Right cardiac atrium (tissue), 5 donors: ENCODE data around the gene CORO1C. TPM values are rescaled to one million over a fixed set of nuclear protein-coding genes. Genes with fewer than 3 reads are reported as not detected.

Experiments
- ATAC-seq, 2 donors: fragments of 200-7000 bp; cut with Tn5 transposase; one replicate each; pipeline versions ENCODE4 v1.8.0 to v1.9.1; 2020; ENCODE audit warnings: moderate library complexity in 2 of 2, mild to moderate bottlenecking in 1 of 2
- DNase-seq, 3 donors: peaks; one replicate each; pipeline ENCODE4 v3.0.0-alpha.2; 2020
- H3K27ac ChIP-seq: one replicate; pipeline ENCODE4 v1.5.1; 2013; ENCODE audit warnings: mild to moderate bottlenecking, low read length, control low read depth, moderate library complexity
- H3K27me3 ChIP-seq: one replicate; pipeline ENCODE4 v1.6.1; 2013; ENCODE audit not compliant: control insufficient read depth, insufficient read depth
- H3K4me1 ChIP-seq: one replicate; pipeline ENCODE4 v1.6.1; 2013; ENCODE audit warnings: low read length; ENCODE audit not compliant: control insufficient read depth, insufficient read depth
- H3K4me3 ChIP-seq: one replicate; pipeline ENCODE4 v1.5.1; 2013; ENCODE audit warnings: low read length, control low read depth
- H3K9me3 ChIP-seq: one replicate; pipeline ENCODE4 v1.6.1; 2013; ENCODE audit warnings: low read length; ENCODE audit not compliant: control insufficient read depth
- WGBS: extraction: QIAGEN DNeasy Blood & Tissue Kit; methylation state at CpG from one replicate; pipeline ENCODE4 v1.1.7; 2013; 5-methylcytosine and 5-hydroxymethylcytosine counted together
- intact Hi-C, 4 donors: fragments of 100-400 bp; cut with DNase I; formaldehyde crosslinking; loops; one replicate each; pipeline versions ENCODE4 v1.11.0 to v1.14.0; 2022 to 2023
- polyA plus RNA-seq: library from polyadenylated mRNA; stranded (reverse); fragments of 200-250 nt; gene quantifications from one replicate; pipeline ENCODE4 v1.2.3, GENCODE V29; 2013
- total RNA-seq, 4 donors: library from RNA; stranded (reverse); fragmentation: NEBNext Ultra II Directional; extraction: Animal tissue kit (Norgen Biotek cat#: 25700); gene quantifications; one replicate each; pipeline ENCODE4 v1.2.1, GENCODE V29; 2021
- donor health status: healthy with polysubstance abuse.
- donor health status: DM: no; HTN: yes; CAD: no.
- donor health status: DM: no; HTN: no; CAD: no.
- donor health status: DM: no; HTN: yes; CAD: no; lungs with severe emphysema.
- donor health status: DM: yes; HTN: yes; CAD: no.

The CORO1C gene
- total and polyA plus RNA-seq, 5 donors, result 24.8 to 122 (median 85.5) TPM

GRCh38 chr12:108693751-108694150 is 37.6 kb downstream of the CORO1C start:
- Histone ChIP-seq H3K27me3 (no peaks in the 10 kb centered on the region), H3K4me1 (peaks cover 25% of the 10 kb centered on the region), H3K27ac (peak overlapping the region; percentile 51), H3K4me3 (no peak overlapping the region), H3K9me3 (no peaks in the 10 kb centered on the region)
- 91% methylated on average over 6 of the region's 6 CpGs for WGBS
- no peak for DNase-seq
- intact Hi-C loops, result loop anchor here in 1 of 4 donors (5.0 kb wide), 1 partner anchor 34 kb away; no protein-coding TSS in a partner anchor
- no peak for ATAC-seq

DNA sequence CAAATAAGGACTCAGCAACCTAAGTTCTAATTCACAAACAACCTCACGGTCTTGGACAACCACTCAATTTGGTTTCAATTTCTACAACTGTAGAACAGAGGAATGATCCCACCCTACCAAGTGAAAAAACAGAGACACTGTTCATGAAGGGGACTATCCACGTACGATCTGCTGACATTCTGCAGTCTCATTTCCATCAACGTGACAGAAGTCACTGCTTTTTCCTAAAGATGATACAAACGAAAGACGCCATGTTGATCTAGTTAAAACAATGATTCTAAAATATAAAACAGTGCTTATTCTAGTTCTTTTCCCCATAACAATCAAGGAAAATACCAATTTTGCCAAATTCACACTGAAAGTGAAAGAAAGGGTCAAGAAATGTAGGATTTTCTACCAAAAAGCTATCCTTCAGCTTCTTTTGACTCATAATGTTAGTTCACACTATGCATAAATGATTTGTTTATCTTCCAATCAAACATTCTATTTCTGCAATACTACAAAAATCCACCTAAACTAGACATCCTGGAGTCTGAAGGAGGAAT is 38.1 kb downstream of the CORO1C start:
- intact Hi-C loops, result loop anchor here in 1 of 4 donors (5.0 kb wide), 1 partner anchor 34 kb away; no protein-coding TSS in a partner anchor
- DNase-seq, result no peak
- Histone ChIP-seq H3K27me3 (no peaks in the 10 kb centered on the region), H3K9me3 (no peaks in the 10 kb centered on the region), H3K4me3 (no peak overlapping the region), H3K4me1 (peaks cover 25% of the 10 kb centered on the region), H3K27ac (peak overlapping the region; percentile 87)
- 76% methylated on average over 6 of the region's 6 CpGs for WGBS
- no peak for ATAC-seq

DNA sequence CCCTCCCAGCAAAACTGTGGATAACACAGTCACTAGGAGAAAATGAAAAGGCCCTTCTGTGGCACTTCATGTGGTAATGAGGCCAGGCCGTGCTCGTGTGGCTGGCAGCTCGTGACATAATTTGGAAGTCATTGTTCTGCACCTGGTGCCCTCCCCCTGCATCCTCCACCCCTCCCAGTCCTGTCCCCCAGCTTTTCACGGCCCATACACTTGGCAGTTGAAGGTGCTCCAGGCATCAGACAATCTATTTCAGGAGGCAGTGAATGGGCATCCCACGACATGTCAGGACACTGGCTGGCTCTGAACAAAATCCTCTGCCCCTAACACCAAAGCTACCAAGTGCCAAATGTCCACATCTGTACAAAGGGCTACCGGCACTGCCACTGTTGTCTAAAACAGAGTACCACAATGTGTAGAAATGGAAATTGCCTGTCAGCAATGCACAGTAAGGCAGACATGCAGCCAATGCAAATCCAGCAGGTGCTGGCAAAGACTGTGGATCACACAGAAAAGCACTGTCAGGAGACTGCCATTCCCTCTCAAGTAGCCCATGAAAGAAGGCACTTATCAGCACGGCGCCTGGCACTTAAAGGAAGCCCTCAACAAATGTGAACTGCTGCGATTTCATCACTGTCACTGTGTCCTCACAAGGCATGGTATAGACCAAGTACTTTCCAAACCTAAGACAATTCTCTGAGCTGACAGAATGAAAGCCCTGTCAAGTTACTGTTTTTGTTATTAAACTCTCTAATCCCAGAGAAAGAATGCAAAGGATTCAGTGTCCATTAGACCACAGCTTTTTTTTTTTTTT is 39.1 kb downstream of the CORO1C start:
- Histone ChIP-seq H3K4me1 (peaks cover 25% of the 10 kb centered on the region), H3K9me3 (no peaks in the 10 kb centered on the region), H3K27ac (peak overlapping the region; percentile 96), H3K27me3 (no peaks in the 10 kb centered on the region), H3K4me3 (no peak overlapping the region)
- ATAC-seq (peak; percentile 42 to 45), DNase-seq (peak in 1 of 3 donors; percentile 60)
- intact Hi-C loops, result loop anchor here in 1 of 4 donors (5.0 kb wide), 1 partner anchor 35 kb away; no protein-coding TSS in a partner anchor
- 12% methylated on average over 9 of the region's 9 CpGs for WGBS

DNA sequence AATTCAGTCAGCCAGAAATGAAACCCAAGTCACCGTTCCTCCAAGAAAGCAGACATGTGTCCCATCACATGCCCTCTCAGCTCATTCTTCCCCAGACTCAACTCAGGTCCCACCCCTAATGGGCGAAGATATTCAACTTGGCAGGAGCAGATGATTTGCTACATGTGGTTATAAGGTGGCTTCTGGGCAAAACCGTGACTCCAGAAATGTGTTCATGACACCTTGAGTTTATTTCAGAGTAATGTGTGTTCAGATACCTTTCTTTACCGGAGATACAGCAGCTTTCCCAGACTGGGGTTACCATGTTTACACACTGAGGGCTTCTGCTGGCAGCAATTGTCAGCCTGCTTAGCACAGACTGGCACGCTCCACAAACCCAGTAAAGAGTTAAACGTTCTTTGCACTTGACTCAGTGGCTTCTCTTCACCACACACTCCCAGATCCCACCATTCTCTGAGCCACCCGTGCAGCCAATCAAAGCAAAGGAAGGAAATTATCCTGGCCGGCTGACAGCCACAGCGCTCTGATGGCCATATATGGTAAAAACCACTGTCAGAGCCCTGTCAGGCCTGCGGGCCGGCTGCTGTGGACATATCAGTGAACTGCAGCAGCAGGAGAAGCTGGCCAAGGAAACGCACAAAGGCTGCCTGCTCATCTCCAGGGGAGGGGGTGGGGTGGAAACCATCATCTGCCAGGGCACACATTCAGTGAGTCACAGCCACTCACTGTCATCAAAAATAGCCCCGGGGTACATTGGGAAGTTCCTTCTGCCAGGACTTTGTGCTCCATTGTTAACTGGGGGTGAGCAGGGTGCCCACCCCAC is 39.9 kb downstream of the CORO1C start:
- no peaks in the 10 kb centered on the region for H3K9me3 ChIP-seq
- 4% methylated on average over 13 of the region's 13 CpGs for WGBS
- H3K4me1 ChIP-seq, result peaks cover 23% of the 10 kb centered on the region
- intact Hi-C loops, result loop anchor here in 1 of 4 donors (5.0 kb wide), 1 partner anchor 36 kb away; no protein-coding TSS in a partner anchor
- DNase-seq (peak; percentile 96 to 98 (median 97)), ATAC-seq (peak; percentile 96 to 97)
- H3K27ac ChIP-seq, result peak overlapping the region; percentile 96
- H3K4me3 ChIP-seq, result no peak overlapping the region
- no peaks in the 10 kb centered on the region for H3K27me3 ChIP-seq

GRCh38 chr12:108690542-108691174 is 40.7 kb downstream of the CORO1C start:
- peak overlapping the region; percentile 93 for H3K27ac ChIP-seq
- intact Hi-C loops, result loop anchor here in 1 of 4 donors (5.0 kb wide), 1 partner anchor 37 kb away; no protein-coding TSS in a partner anchor
- no peak for ATAC-seq
- no peaks in the 10 kb centered on the region for H3K27me3 ChIP-seq
- H3K9me3 ChIP-seq, result no peaks in the 10 kb centered on the region
- 35% methylated on average over 4 of the region's 4 CpGs for WGBS
- no peak overlapping the region for H3K4me3 ChIP-seq
- DNase-seq, result no peak
- H3K4me1 ChIP-seq, result peaks cover 17% of the 10 kb centered on the region

DNA sequence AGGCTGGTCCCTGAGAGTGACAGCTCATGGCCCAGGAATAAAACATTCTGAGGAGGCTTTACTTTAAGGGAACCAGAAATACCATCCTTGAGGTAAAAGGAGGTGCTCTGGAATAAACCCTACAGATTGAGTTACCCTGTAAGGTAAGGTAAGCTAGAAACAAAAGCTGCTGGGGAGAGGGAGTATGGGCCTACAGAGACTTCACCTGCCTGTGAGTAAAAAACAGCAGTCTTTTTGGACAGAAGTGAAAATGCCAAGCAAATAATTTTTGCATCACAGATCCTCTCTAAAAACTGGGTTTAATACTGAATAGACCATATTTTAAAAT is 41.2 kb downstream of the CORO1C start:
- Histone ChIP-seq H3K4me3 (no peak overlapping the region), H3K4me1 (peaks cover 17% of the 10 kb centered on the region)

GRCh38 chr12:108689314-108690190 is 41.8 kb downstream of the CORO1C start:
- WGBS, result 7% methylated on average over 7 of the region's 7 CpGs
- DNase-seq (peak in 2 of 3 donors; percentile 44 to 60), ATAC-seq (peak in 1 of 2 donors; percentile 14)
- H3K4me3 ChIP-seq, result no peak overlapping the region
- intact Hi-C loops, result loop anchor here in 1 of 4 donors (5.0 kb wide), 1 partner anchor 38 kb away; no protein-coding TSS in a partner anchor
- H3K4me1 ChIP-seq, result peaks cover 13% of the 10 kb centered on the region
- no peaks in the 10 kb centered on the region for H3K9me3 ChIP-seq
- peak overlapping the region; percentile 99 for H3K27ac ChIP-seq
- no peaks in the 10 kb centered on the region for H3K27me3 ChIP-seq

More for the DNA sequence above, 41.2 kb downstream of the CORO1C start:
- no peaks in the 10 kb centered on the region for H3K9me3 ChIP-seq
- H3K27ac ChIP-seq, result peak overlapping the region; percentile 94
- no peak for DNase-seq
- intact Hi-C loops, result loop anchor here in 1 of 4 donors (5.0 kb wide), 1 partner anchor 37 kb away; no protein-coding TSS in a partner anchor
- no peak for ATAC-seq
- H3K27me3 ChIP-seq, result no peaks in the 10 kb centered on the region

- Histone ChIP-seq H3K4me1 (peaks cover 8% of the 10 kb centered on the region), H3K27ac (peak overlapping the region; percentile 77), H3K27me3 (no peaks in the 10 kb centered on the region), H3K9me3 (no peaks in the 10 kb centered on the region), H3K4me3 (no peak overlapping the region)
- ATAC-seq (peak; percentile 2 to 23), DNase-seq (peak in 2 of 3 donors; percentile 54 to 63)
- 45% methylated on average over 6 of the region's 6 CpGs for WGBS
- intact Hi-C loops, result no loop called here
Measured at GRCh38 chr12:108686780-108687179, 44.5 kb downstream of the CORO1C start.

DNA sequence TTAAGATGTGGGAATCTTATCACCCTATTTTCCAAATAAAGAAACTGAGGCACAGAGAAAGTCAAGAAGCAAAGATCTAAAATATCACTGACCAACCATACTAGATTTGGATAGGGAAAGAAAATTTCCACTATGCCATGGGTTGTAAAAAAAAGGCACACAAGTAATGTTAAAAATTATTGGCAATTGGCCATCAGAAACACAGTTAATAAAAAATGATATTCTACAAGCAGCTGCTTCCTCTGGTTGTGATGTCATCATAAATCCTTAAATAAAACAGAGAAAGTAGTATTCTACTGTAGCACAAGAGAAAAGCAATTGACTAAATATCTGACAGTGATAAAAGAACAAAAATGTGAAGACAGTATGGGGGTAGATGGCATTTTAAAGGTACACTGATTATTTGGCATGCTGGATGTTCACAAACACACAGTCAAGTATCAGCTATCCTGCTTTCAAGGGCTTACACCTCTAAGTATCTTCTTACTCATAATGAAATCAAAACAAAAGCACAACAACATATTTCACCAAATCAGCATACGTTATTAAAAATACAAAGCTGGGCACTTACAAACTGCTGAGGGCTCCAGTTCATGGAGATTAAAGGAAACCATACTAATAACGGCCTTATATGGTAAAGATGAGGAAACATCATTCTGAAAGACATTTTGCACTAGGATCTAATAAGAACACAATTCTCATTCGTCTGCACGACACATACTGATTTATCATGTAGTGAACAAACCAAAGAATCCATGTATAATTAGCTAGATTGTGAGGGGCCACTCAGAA is 45.7 kb downstream of the CORO1C start:
- DNase-seq, result no peak
- no peak for ATAC-seq
- H3K4me1 ChIP-seq, result peaks cover 2% of the 10 kb centered on the region
- no peak overlapping the region for H3K27ac ChIP-seq
- 29% methylated on average over 4 of the region's 4 CpGs for whole genome bisulfite sequencing
- H3K9me3 ChIP-seq, result no peaks in the 10 kb centered on the region
- intact Hi-C loops, result no loop called here
- H3K27me3 ChIP-seq, result no peaks in the 10 kb centered on the region
- H3K4me3 ChIP-seq, result no peak overlapping the region
